Measurements from ENCODE around the gene REC114.

Gene REC114

GRCh38 chr15:73602446-73602843 is 159.5 kb downstream of the REC114 start:
- no peaks in the 10 kb centered on the region for H3K9me3 Mint-ChIP-seq
- H3K4me1 Mint-ChIP-seq (ENCODE audit: low read depth) = peaks cover 44% of the 10 kb centered on the region
- peaks cover 41% of the 10 kb centered on the region for H3K36me3 Mint-ChIP-seq (ENCODE audit: low read depth)
- no peak overlapping the region for H3K4me3 Mint-ChIP-seq
- no peak overlapping the region for H3K27ac Mint-ChIP-seq
- intact Hi-C loops (cut with micrococcal nuclease) = no loop called here
- no peaks in the 10 kb centered on the region for H3K27me3 Mint-ChIP-seq

GRCh38 chr15:73602992-73603391 is 160.0 kb downstream of the REC114 start:
- intact Hi-C loops (cut with micrococcal nuclease) = no loop called here

GRCh38 chr15:73604477-73604876 is 161.5 kb downstream of the REC114 start:
- intact Hi-C loops (cut with micrococcal nuclease) = no loop called here
- peaks cover 43% of the 10 kb centered on the region for H3K4me1 Mint-ChIP-seq (ENCODE audit: low read depth)

More at GRCh38 chr15:73602992-73603391, 160.0 kb downstream of the REC114 start:
- H3K9me3 Mint-ChIP-seq = no peaks in the 10 kb centered on the region
- H3K27ac Mint-ChIP-seq = no peak overlapping the region
- peaks cover 44% of the 10 kb centered on the region for H3K4me1 Mint-ChIP-seq (ENCODE audit: low read depth)
- H3K36me3 Mint-ChIP-seq (ENCODE audit: low read depth) = peaks cover 36% of the 10 kb centered on the region
- H3K4me3 Mint-ChIP-seq = no peak overlapping the region
- H3K27me3 Mint-ChIP-seq = no peaks in the 10 kb centered on the region

GRCh38 chr15:73605759-73606436 is 162.9 kb downstream of the REC114 start:
- Mint-ChIP-seq H3K9me3 (no peaks in the 10 kb centered on the region), H3K27me3 (no peaks in the 10 kb centered on the region), H3K36me3 (ENCODE audit: low read depth) (peaks cover 31% of the 10 kb centered on the region), H3K4me3 (no peak overlapping the region), H3K27ac (no peak overlapping the region), H3K4me1 (ENCODE audit: low read depth) (peaks cover 45% of the 10 kb centered on the region)
- intact Hi-C loops (cut with micrococcal nuclease) = no loop called here

More at GRCh38 chr15:73604477-73604876, 161.5 kb downstream of the REC114 start:
- no peaks in the 10 kb centered on the region for H3K27me3 Mint-ChIP-seq
- H3K9me3 Mint-ChIP-seq = no peaks in the 10 kb centered on the region
- no peak overlapping the region for H3K27ac Mint-ChIP-seq
- H3K36me3 Mint-ChIP-seq (ENCODE audit: low read depth) = peaks cover 34% of the 10 kb centered on the region
- H3K4me3 Mint-ChIP-seq = no peak overlapping the region

- Mint-ChIP-seq H3K9me3 (no peaks in the 10 kb centered on the region), H3K4me3 (no peak overlapping the region), H3K36me3 (ENCODE audit: low read depth) (peaks cover 31% of the 10 kb centered on the region), H3K27me3 (no peaks in the 10 kb centered on the region), H3K27ac (no peak overlapping the region), H3K4me1 (ENCODE audit: low read depth) (peaks cover 51% of the 10 kb centered on the region)
- intact Hi-C loops (cut with micrococcal nuclease) = no loop called here
These were observed 164.4 kb downstream of the REC114 start for GRCh38 chr15:73607405-73607804.

GRCh38 chr15:73607843-73608242 is 164.9 kb downstream of the REC114 start:
- no peaks in the 10 kb centered on the region for H3K27me3 Mint-ChIP-seq
- no peak overlapping the region for H3K4me3 Mint-ChIP-seq
- H3K27ac Mint-ChIP-seq = no peak overlapping the region
- no peaks in the 10 kb centered on the region for H3K9me3 Mint-ChIP-seq
- H3K36me3 Mint-ChIP-seq (ENCODE audit: low read depth) = peaks cover 31% of the 10 kb centered on the region
- peaks cover 51% of the 10 kb centered on the region for H3K4me1 Mint-ChIP-seq (ENCODE audit: low read depth)
- intact Hi-C loops (cut with micrococcal nuclease) = no loop called here

GRCh38 chr15:73608475-73608874 is 165.5 kb downstream of the REC114 start:
- H3K27ac Mint-ChIP-seq = peak overlapping the region; percentile 5

GRCh38 chr15:73608941-73609340 is 166.0 kb downstream of the REC114 start:
- Mint-ChIP-seq H3K9me3 (no peaks in the 10 kb centered on the region), H3K4me1 (ENCODE audit: low read depth) (peaks cover 50% of the 10 kb centered on the region), H3K4me3 (no peak overlapping the region), H3K27me3 (no peaks in the 10 kb centered on the region), H3K36me3 (ENCODE audit: low read depth) (peaks cover 29% of the 10 kb centered on the region), H3K27ac (peak overlapping the region; percentile 5)
- intact Hi-C loops (cut with micrococcal nuclease) = no loop called here

More at GRCh38 chr15:73608475-73608874, 165.5 kb downstream of the REC114 start:
- H3K36me3 Mint-ChIP-seq (ENCODE audit: low read depth) = peaks cover 31% of the 10 kb centered on the region
- no peaks in the 10 kb centered on the region for H3K27me3 Mint-ChIP-seq
- no peak overlapping the region for H3K4me3 Mint-ChIP-seq
- H3K4me1 Mint-ChIP-seq (ENCODE audit: low read depth) = peaks cover 51% of the 10 kb centered on the region
- no peaks in the 10 kb centered on the region for H3K9me3 Mint-ChIP-seq
- intact Hi-C loops (cut with micrococcal nuclease) = no loop called here
